Tibial nerve (tissue), 4 donors: ENCODE measurements around the gene NDRG2. TPM values are rescaled to one million over a fixed set of nuclear protein-coding genes. Genes with fewer than 3 reads are reported as not detected.

Experiments used
- DNase-seq, 2 donors: peaks; one replicate each; pipeline ENCODE4 v3.0.0-alpha.2; 2019; ENCODE audit warnings: low spot score in 2 of 2
- H3K27ac ChIP-seq, 4 donors: fragments of 200-600 bp; sonication (generic) in 3 of 4; one replicate each; pipeline ENCODE4 v1.5.1; 2017 to 2019; ENCODE audit warnings: mild to moderate bottlenecking in 1 of 4
- H3K27me3 ChIP-seq, 2 donors: fragments of 200-600 bp; sonication (generic) in 1 of 2; one replicate each; pipeline versions ENCODE4 v1.5.1 to v1.6.0; 2017 to 2019
- H3K36me3 ChIP-seq, 3 donors: fragments of 200-600 bp; sonication (generic); one replicate each; pipeline ENCODE4 v1.5.1; 2018 to 2019
- H3K4me1 ChIP-seq, 4 donors: fragments of 200-600 bp; sonication (generic) in 3 of 4; one replicate each; pipeline ENCODE4 v1.5.1; 2017 to 2019
- H3K4me3 ChIP-seq, 4 donors: fragments of 200-600 bp; sonication (generic) in 3 of 4; one replicate each; pipeline ENCODE4 v1.5.1; 2017 to 2019; ENCODE audit warnings: mild to moderate bottlenecking in 1 of 4, moderate library complexity in 1 of 4
- H3K9me3 ChIP-seq, 4 donors: fragments of 200-600 bp; sonication (generic) in 3 of 4; one replicate each; pipeline ENCODE4 v1.5.1; 2017 to 2019
- CTCF ChIP-seq, 5 experiments: fragments of 200-600 bp in 3 of 5; fragments of 450-650 bp in 2 of 5; sonication (generic) in 3 of 5; IDR thresholded peaks; one replicate each; pipeline ENCODE4 v1.5.1; 2016 to 2019; ENCODE audit warnings: antibody characterized with exemption in 5 of 5, mild to moderate bottlenecking in 3 of 5, moderate library complexity in 2 of 5
- EP300 ChIP-seq, 2 donors: sonication (generic); formaldehyde crosslinking; IDR thresholded peaks; one replicate each; pipeline ENCODE4 v1.6.1; 2017; ENCODE audit warnings: antibody characterized with exemption in 2 of 2, mild to moderate bottlenecking in 1 of 2
- POLR2A ChIP-seq, 2 donors: fragments of 450-650 bp; IDR thresholded peaks; one replicate each; pipeline ENCODE4 v1.6.1; 2017; ENCODE audit warnings: antibody characterized with exemption in 2 of 2, mild to moderate bottlenecking in 2 of 2, moderate library complexity in 2 of 2
- WGBS, 2 donors: methylation state at CpG; one replicate each; pipeline ENCODE4 v1.1.5; 2018; 5-methylcytosine and 5-hydroxymethylcytosine counted together
- total RNA-seq, 4 donors: library from RNA; depleted of rRNA; stranded (reverse); fragments of >200 nt; gene quantifications; one replicate each; pipeline ENCODE4 v1.1.0, GENCODE V29; 2016

The NDRG2 gene
- total RNA-seq, 4 donors from 2014 or later = 370 to 971 (median 750) TPM

- 51 to 58% methylated on average over 5 of the region's 5 CpGs for WGBS, 2 donors
- no peak overlapping the region for H3K4me3 ChIP-seq
- H3K27me3 ChIP-seq = no peaks in the 10 kb centered on the region
- H3K27ac ChIP-seq = peak overlapping the region in 1 of 4 donors; percentile 9
- no peak for TF ChIP-seq POLR2A (IDR thresholded peaks at IDR 0.05)
- TF ChIP-seq EP300 (IDR thresholded peaks at IDR 0.05) = no peak
- TF ChIP-seq CTCF (IDR thresholded peaks at IDR 0.05) = no peak
- H3K4me1 ChIP-seq = peaks cover 0 to 48% (median 4%) of the 10 kb centered on the region in 4 donors
- no peaks in the 10 kb centered on the region for H3K36me3 ChIP-seq
- no peak for DNase-seq
- H3K9me3 ChIP-seq = no peaks in the 10 kb centered on the region
Observed at GRCh38 chr14:21055432-21056117, 30.7 kb upstream of the NDRG2 start.

GRCh38 chr14:21054768-21055145 is 29.9 kb upstream of the NDRG2 start:
- Histone ChIP-seq H3K36me3 (no peaks in the 10 kb centered on the region), H3K27me3 (no peaks in the 10 kb centered on the region), H3K9me3 (no peaks in the 10 kb centered on the region), H3K4me1 (peaks cover 0 to 40% (median 4%) of the 10 kb centered on the region in 4 donors), H3K4me3 (no peak overlapping the region), H3K27ac (no peak overlapping the region)
- WGBS, 2 donors = 83 to 91% methylated on average over 4 of the region's 4 CpGs
- no peak for DNase-seq
- TF ChIP-seq CTCF (IDR thresholded peaks at IDR 0.05) = no peak
- TF ChIP-seq POLR2A (IDR thresholded peaks at IDR 0.05) = no peak
- TF ChIP-seq EP300 (IDR thresholded peaks at IDR 0.05) = no peak

GRCh38 chr14:21054123-21054767 is 29.4 kb upstream of the NDRG2 start:
- Histone ChIP-seq H3K9me3 (no peaks in the 10 kb centered on the region), H3K4me3 (no peak overlapping the region), H3K27ac (no peak overlapping the region), H3K27me3 (no peaks in the 10 kb centered on the region), H3K4me1 (peaks cover 0 to 36% (median 4%) of the 10 kb centered on the region in 4 donors), H3K36me3 (no peaks in the 10 kb centered on the region)
- DNase-seq = no peak
- TF ChIP-seq POLR2A (IDR thresholded peaks at IDR 0.05) (no peak), CTCF (IDR thresholded peaks at IDR 0.05) (no peak), EP300 (IDR thresholded peaks at IDR 0.05) (no peak)
- WGBS, 2 donors = 60 to 78% methylated on average over 3 of the region's 3 CpGs

- Histone ChIP-seq H3K36me3 (no peaks in the 10 kb centered on the region), H3K27me3 (no peaks in the 10 kb centered on the region), H3K27ac (no peak overlapping the region), H3K4me3 (no peak overlapping the region), H3K4me1 (peaks cover 0 to 28% (median 3%) of the 10 kb centered on the region in 4 donors), H3K9me3 (no peaks in the 10 kb centered on the region)
- WGBS, 2 donors = 89% methylated on average over 20 of the region's 20 CpGs
- DNase-seq = no peak
- no peak for TF ChIP-seq CTCF (IDR thresholded peaks at IDR 0.05)
- no peak for TF ChIP-seq EP300 (IDR thresholded peaks at IDR 0.05)
- no peak for TF ChIP-seq POLR2A (IDR thresholded peaks at IDR 0.05)
Observed at GRCh38 chr14:21053184-21054122, 28.6 kb upstream of the NDRG2 start.
